Heart left ventricle (tissue), 13 donors: ENCODE data around the gene R3HDM2.

ENCODE experiments used
- POLR2A ChIP-seq, 2 donors: fragments of 450-650 bp; IDR thresholded peaks; one replicate each; pipeline ENCODE4 v1.6.1; 2017; ENCODE audit warnings: antibody characterized with exemption in 2 of 2, mild to moderate bottlenecking in 2 of 2, moderate library complexity in 2 of 2
- TF ChIP-seq, protein P1 (sequence below), 12 donors: fragments of 200-600 bp; sonication (generic) in 4 of 12; IDR thresholded peaks; one replicate each; pipeline versions ENCODE4 v1.5.0 to v1.8.0; 2018 to 2022; ENCODE audit warnings: antibody characterized with exemption in 12 of 12, mild to moderate bottlenecking in 5 of 12
- donor health status: ischemic (EF 13 %, LVEDD 7.1; RV severe dilation, severe dysfunction).
- donor health status: DM: no; HTN: yes; CAD: no.
- donor health status: DM: no; HTN: no; CAD: no.
- donor health status: ischemic (EF 25% LVEDD 6.9; RV normal size, moderate dysfunction).
- donor health status: ischemic (EF 25% LVEDD 5.7; RV mildly dilated, moderate dysfunction).
- donor health status: ischemic (EF 35%, LVEDD 5.7; RV mildly dilated, moderate dysfunction).
- donor health status: nonischemic (EF 11% LVEDD 7.7; RV severe dilation, severe dysfunction).
- donor health status: DM: yes; HTN: yes; CAD: no.
- donor health status: PGD.
- donor health status: ischemic (EF 29% LVEDD 5.4; RV normal size, mild dysfunction).
- donor health status: nonischemic (EF 23%, LVEDD 6.1; RV moderate dilation, normal function).

DNA sequence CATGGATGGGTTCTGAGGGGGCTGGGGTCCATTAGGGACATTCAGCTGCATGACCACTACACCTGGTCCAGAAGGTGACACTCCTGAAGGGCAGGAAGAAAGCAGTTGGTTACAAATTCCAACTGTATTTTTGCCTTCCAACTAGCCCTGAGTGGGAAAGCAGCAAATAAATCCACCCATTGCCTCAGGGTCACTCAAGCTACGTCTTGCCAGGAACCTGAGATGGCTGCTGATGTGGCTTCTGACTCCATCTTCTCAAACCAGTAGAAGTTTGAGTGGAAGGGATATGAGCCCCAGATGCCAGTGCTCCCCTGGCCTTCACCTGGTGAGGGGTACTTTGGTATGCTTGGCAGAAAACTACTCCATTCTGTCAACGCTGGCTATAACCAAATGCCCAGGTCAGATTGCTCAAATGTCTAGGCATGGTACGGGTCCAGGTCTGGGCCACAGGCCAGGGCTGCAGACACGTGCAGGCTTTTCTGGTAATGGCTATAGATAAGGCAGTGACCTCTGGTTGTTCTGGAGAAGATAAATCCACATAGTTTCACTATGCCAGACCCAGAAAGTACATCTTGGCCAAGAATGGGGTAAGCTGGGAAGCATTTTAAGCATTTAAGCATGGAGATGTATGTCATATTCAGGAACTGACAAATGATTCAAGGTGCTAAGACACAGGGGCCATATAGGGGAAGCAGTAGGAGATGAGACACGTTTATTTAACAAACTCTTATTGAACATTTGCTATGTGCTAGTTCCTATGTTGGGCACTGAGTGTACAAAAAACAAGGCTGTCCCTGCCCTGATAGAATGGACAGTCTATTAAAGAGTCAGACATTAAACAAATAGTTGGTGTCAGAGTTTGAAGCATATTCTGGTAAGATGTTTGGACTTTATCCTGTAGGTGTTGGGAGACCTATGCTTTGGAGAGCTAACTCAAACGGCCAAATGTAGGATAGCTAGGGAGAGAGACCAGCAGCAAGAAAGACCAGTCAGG, 171.6 kb downstream of the R3HDM2 start:
- TF ChIP-seq, protein P1, sequence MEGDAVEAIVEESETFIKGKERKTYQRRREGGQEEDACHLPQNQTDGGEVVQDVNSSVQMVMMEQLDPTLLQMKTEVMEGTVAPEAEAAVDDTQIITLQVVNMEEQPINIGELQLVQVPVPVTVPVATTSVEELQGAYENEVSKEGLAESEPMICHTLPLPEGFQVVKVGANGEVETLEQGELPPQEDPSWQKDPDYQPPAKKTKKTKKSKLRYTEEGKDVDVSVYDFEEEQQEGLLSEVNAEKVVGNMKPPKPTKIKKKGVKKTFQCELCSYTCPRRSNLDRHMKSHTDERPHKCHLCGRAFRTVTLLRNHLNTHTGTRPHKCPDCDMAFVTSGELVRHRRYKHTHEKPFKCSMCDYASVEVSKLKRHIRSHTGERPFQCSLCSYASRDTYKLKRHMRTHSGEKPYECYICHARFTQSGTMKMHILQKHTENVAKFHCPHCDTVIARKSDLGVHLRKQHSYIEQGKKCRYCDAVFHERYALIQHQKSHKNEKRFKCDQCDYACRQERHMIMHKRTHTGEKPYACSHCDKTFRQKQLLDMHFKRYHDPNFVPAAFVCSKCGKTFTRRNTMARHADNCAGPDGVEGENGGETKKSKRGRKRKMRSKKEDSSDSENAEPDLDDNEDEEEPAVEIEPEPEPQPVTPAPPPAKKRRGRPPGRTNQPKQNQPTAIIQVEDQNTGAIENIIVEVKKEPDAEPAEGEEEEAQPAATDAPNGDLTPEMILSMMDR (IDR thresholded peaks at IDR 0.05), result no peak
- no peak for TF ChIP-seq POLR2A (IDR thresholded peaks at IDR 0.05)
